Duodenal mucosa (tissue), 2 donors: ENCODE results near the gene BHLHE40.

ENCODE experiments used
- H3K27ac ChIP-seq: one replicate; pipeline ENCODE4 v1.7.0; 2013; ENCODE audit warnings: low read depth, low read length
- H3K27me3 ChIP-seq, 2 donors: one replicate each; pipeline ENCODE4 v1.7.0; 2013; ENCODE audit warnings: low read length in 2 of 2, control low read depth in 1 of 2; ENCODE audit not compliant: insufficient read depth in 2 of 2, control insufficient read depth in 1 of 2
- H3K36me3 ChIP-seq, 2 donors: one replicate each; pipeline ENCODE4 v1.7.0; 2013; ENCODE audit warnings: low read length in 2 of 2, control low read depth in 1 of 2; ENCODE audit not compliant: insufficient read depth in 2 of 2, control insufficient read depth in 1 of 2
- H3K4me1 ChIP-seq, 2 donors: one replicate each; pipeline ENCODE4 v1.7.0; 2013; ENCODE audit warnings: low read length in 2 of 2, control low read depth in 1 of 2; ENCODE audit not compliant: insufficient read depth in 2 of 2, control insufficient read depth in 1 of 2
- H3K4me3 ChIP-seq, 2 donors: one replicate each; pipeline ENCODE4 v1.7.0; 2013; ENCODE audit warnings: low read length in 2 of 2, low read depth in 1 of 2
- H3K9ac ChIP-seq, 2 donors: one replicate each; pipeline ENCODE4 v1.7.0; 2013; ENCODE audit warnings: low read length in 2 of 2, low read depth in 1 of 2
- H3K9me3 ChIP-seq, 2 donors: one replicate each; pipeline ENCODE4 v1.7.0; 2013; ENCODE audit warnings: low read length in 2 of 2, control low read depth in 1 of 2; ENCODE audit not compliant: control insufficient read depth in 1 of 2

The BHLHE40 gene

DNA sequence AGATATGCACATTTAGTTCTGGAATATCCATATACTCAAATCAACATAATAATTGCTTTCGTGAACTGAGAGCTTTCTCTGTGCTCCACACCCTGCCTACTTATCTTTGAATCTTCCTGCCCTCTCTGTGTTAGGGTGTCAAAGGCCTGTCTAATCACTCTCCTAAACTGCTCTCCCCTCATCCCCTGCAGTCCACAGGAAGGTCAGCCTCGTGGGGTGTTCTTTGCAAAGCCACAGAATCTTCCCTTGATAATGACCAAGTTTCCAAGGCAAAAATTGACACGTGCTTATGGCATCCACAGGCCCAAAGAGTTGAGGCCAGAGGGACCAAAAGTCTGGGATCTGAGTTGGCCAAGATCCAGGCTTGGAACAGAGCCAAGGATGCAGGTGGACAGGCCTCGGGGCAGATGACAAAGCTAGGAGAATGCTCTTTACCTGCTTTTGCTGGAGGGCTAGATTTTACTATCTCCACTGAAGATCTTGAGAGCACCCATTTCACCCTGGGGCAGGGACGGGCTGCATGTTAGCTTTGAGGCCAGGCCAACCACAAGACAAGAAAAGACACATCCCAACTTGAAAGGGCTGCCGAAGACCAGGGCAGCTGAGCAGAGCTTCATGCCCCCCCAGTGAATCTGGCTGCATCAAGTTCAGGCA is 20.4 kb downstream of the BHLHE40 start:
- H3K36me3 ChIP-seq = no peaks in the 10 kb centered on the region
- no peaks in the 10 kb centered on the region for H3K9me3 ChIP-seq
- no peak overlapping the region for H3K27ac ChIP-seq
- H3K9ac ChIP-seq = no peak overlapping the region
- no peak overlapping the region for H3K4me3 ChIP-seq
- peaks cover 3 to 9% of the 10 kb centered on the region in 2 donors for H3K4me1 ChIP-seq
- no peaks in the 10 kb centered on the region for H3K27me3 ChIP-seq

GRCh38 chr3:5001135-5001534 is 21.9 kb downstream of the BHLHE40 start:
- H3K4me3 ChIP-seq = no peak overlapping the region
- H3K4me1 ChIP-seq = peaks cover 3 to 8% of the 10 kb centered on the region in 2 donors
- H3K9me3 ChIP-seq = no peaks in the 10 kb centered on the region
- H3K36me3 ChIP-seq = no peaks in the 10 kb centered on the region
- H3K9ac ChIP-seq = no peak overlapping the region
- H3K27me3 ChIP-seq = no peaks in the 10 kb centered on the region
- H3K27ac ChIP-seq = no peak overlapping the region

GRCh38 chr3:5001805-5002173 is 22.6 kb downstream of the BHLHE40 start:
- no peak overlapping the region for H3K9ac ChIP-seq
- no peak overlapping the region for H3K4me3 ChIP-seq
- no peak overlapping the region for H3K27ac ChIP-seq

DNA sequence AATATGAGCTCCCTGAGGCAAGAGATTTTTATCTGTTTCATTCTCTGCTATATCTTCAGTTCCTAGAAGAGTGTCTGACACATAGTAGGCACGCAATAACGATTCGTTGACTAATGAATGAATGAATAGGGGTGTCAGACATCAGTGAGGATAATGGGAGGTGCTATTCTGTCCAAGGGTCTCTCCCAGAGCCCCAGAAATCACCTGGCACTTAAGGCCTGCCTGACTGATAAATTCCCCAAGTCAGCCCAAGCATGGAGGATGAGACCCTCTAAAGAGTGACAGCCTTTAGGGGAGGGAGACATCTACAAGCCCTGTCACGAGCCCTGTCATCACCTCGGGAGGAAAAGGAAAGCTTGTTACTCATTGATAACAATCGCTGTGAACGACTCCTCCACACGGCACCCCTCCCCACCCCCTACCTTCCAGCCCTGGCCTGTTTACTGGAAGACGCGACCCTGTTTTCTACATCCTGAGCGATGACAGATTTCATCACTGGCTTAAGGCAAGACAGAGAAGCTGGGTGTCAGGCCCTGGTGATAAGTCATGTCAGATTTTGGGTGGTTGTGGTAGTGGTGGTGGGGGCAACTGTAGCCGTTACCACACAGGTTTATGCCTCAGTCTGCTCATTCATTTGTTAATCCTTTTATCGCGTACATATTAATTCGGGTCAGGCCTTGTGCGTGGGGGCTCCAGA is 23.1 kb downstream of the BHLHE40 start:
- Histone ChIP-seq H3K9me3 (no peaks in the 10 kb centered on the region), H3K9ac (no peak overlapping the region), H3K4me3 (no peak overlapping the region)

More at GRCh38 chr3:5001805-5002173, 22.6 kb downstream of the BHLHE40 start:
- H3K36me3 ChIP-seq = no peaks in the 10 kb centered on the region
- H3K4me1 ChIP-seq = peaks cover 3 to 5% of the 10 kb centered on the region in 2 donors
- no peaks in the 10 kb centered on the region for H3K9me3 ChIP-seq
- H3K27me3 ChIP-seq = no peaks in the 10 kb centered on the region

DNA sequence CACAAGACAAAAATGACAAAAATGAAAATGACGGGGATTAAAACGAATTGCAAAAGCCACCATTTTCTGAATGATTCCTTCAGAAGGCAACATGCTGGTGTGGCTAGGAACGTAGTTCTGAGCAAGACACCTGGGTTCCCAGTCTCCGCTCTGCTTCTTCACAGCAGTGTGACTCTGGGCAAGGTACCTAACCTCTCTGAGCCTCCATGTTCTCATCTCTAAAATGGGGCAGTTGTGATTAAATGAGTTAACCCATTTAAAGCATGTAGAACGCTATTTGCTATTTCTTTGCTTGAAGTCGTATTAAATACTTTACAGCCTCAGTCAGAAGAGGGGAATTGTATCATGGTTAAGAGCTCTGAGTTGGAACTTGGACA is 23.6 kb downstream of the BHLHE40 start:
- H3K9me3 ChIP-seq = no peaks in the 10 kb centered on the region
- H3K36me3 ChIP-seq = no peaks in the 10 kb centered on the region
- no peak overlapping the region for H3K9ac ChIP-seq
- no peaks in the 10 kb centered on the region for H3K27me3 ChIP-seq
- H3K4me1 ChIP-seq = peaks cover 0 to 6% of the 10 kb centered on the region in 2 donors
- H3K4me3 ChIP-seq = no peak overlapping the region
- no peak overlapping the region for H3K27ac ChIP-seq

More for the DNA sequence above, 23.1 kb downstream of the BHLHE40 start:
- Histone ChIP-seq H3K4me1 (peaks cover 0 to 6% of the 10 kb centered on the region in 2 donors), H3K27me3 (no peaks in the 10 kb centered on the region), H3K36me3 (no peaks in the 10 kb centered on the region), H3K27ac (no peak overlapping the region)

DNA sequence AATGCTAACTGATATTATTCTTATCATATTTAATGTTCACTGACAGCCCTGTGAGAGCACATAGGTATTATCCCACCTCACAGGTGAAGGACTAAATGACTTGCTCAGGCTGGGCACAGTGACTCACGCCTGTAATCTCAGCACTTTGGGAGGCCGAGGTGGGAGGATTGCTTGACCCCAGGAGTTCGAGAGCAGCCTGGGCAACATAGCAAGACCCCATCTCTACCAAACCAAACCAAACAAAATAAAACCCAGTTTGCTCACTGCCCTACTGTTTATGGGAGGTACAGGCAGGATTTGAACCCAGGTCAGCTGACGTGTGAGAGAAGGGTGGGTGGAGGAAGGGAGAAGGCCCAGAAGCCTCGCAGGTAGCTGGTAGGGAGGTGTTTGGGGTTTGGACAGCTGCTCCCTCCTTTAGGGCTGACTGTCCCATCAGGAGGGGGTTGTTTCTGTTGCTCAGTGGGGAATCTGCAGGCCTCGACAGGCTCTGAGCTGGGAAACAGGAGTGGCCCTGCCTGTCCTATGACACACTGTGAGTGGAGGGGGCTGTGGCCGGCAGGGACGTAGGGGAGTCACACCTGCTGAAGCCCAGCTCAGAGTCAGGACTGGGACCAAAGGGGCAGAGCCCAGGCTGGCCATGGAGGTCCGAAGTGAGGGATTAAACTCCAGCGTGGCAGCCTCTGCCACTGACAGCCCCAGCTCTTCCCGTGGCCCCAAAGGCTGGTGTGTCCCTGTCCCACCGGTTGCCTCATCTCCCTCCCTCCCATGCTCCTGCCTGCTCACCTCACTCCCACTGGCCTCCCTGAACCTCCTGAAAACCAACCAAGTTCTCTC is 25.3 kb downstream of the BHLHE40 start:
- Histone ChIP-seq H3K36me3 (no peaks in the 10 kb centered on the region), H3K27me3 (no peaks in the 10 kb centered on the region), H3K27ac (no peak overlapping the region), H3K4me1 (peaks cover 0 to 6% of the 10 kb centered on the region in 2 donors), H3K4me3 (no peak overlapping the region), H3K9ac (peak overlapping the region in 1 of 2 donors; percentile 21), H3K9me3 (no peaks in the 10 kb centered on the region)

DNA sequence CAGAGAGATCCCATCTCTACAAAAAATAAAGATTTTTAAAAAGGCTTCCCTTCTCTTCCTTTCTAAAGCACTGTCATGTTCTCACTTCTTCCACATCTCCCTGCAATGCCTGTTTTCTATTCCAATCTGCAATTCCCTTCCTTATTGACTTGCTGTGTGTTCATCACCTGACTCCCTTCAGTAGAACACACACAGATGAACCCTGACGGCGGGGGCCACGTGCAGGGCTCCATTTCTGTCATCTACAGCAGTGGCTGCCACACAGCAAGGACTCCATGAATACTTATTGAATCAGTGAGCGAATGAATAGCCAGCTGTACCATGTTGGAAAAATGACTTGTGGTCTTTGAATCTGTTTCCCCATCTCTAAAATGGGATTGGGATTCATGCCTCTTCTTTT is 26.1 kb downstream of the BHLHE40 start:
- H3K9me3 ChIP-seq = no peaks in the 10 kb centered on the region
- no peak overlapping the region for H3K9ac ChIP-seq
- H3K4me1 ChIP-seq = peaks cover 0 to 6% of the 10 kb centered on the region in 2 donors
- H3K27ac ChIP-seq = no peak overlapping the region
- H3K36me3 ChIP-seq = no peaks in the 10 kb centered on the region
- H3K27me3 ChIP-seq = no peaks in the 10 kb centered on the region
- no peak overlapping the region for H3K4me3 ChIP-seq

DNA sequence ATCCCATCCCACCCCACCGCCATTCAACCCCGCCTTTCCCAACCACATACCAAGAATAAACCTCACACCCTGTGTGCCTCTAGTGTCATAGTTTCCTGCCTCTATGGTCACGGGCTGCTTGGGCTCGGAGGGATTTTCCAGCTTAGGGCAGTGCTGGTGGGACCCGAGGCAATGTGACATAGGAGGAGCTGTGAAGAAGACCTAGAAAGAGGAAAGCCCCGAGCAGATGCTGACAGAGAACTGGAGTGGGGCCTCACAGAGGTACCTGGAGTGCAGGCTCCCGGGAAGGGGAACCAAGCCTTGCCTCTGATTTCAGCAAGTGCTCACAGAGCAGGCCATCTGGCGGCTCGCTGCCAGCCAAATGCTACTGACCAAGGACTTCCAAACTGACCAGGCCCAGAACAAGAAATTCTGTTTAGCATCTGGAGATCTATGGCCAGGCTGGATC is 27.5 kb downstream of the BHLHE40 start:
- H3K9me3 ChIP-seq = no peaks in the 10 kb centered on the region
- no peak overlapping the region for H3K27ac ChIP-seq
- H3K9ac ChIP-seq = no peak overlapping the region
- no peak overlapping the region for H3K4me3 ChIP-seq
- H3K27me3 ChIP-seq = no peaks in the 10 kb centered on the region
- peaks cover 12 to 18% of the 10 kb centered on the region in 2 donors for H3K4me1 ChIP-seq
- H3K36me3 ChIP-seq = no peaks in the 10 kb centered on the region

DNA sequence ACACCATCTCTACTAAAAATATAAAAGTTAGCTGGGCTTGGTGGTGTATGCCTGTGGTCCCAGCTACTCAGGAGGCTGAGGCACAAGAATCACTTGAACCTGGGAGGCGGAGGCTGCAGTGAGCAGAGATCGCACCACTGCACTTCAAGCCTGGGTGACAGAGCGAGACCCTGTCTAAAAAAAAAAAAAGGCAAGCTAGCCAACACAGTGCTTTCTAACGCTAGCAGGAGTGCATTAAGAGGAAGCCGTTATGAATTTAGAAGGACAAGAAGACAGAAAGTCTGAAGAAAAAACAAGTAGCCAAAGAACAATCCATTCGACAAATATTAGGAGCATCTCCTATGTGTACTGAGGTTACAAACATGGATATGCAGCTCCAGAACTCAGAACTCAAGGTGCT is 28.6 kb downstream of the BHLHE40 start:
- no peak overlapping the region for H3K9ac ChIP-seq
- no peaks in the 10 kb centered on the region for H3K9me3 ChIP-seq
- H3K27me3 ChIP-seq = no peaks in the 10 kb centered on the region

More for the DNA sequence above, 28.6 kb downstream of the BHLHE40 start:
- Histone ChIP-seq H3K36me3 (no peaks in the 10 kb centered on the region), H3K4me1 (peaks cover 16 to 20% of the 10 kb centered on the region in 2 donors), H3K27ac (no peak overlapping the region), H3K4me3 (no peak overlapping the region)
